Measurements from ENCODE around the gene SPDYE4.
"Not testable (repeated sequence)": the region's sequence is repeated elsewhere in the genome, so short reads cannot be mapped to it uniquely, and the experiment has no call there.

The SPDYE4 gene

GRCh38 chr17:8758137-8758596, at the start of gene SPDYE4:
Gene SPDYE4 (minus strand): TSS chr17:8758546. CDS start chr17:8758382, 164 bp downstream.
- no peak for DNase-seq

- peak; percentile 41 for DNase-seq
Observed at GRCh38 chr17:8806926-8807550, 48.7 kb upstream of the SPDYE4 start.

DNA sequence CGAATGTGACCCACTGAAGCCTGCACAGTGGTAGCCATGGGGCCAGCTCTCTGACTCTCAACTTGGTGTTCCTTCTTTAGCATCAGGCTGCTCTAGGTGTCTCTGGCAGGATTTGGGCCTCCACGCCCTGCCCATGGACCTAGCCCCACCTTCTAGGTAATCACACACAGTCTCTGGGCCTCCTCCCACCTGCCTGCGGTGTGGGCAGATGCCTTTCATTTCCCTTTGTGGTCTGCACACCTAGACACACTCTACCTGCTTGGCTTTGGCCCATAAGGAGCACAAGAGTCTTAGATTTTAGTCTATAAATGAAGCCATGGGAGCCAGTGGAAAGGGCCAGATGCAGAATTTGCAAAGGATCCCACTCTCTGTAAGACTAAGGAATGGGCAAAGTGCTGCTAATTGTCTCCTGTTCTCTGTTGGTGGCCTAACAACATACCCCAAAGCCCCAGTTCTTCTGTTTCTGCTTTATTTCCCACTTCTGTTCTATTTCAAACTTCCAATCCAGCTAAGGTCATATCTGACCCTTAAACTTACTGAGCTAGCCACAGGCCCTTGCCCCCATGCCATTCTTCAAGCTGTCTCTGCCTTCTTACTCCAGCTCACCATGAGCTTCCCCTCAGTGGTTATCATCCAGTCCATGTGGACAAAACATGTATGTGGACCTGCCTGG, 48.0 kb upstream of the SPDYE4 start:
- DNase-seq = no peak

DNA sequence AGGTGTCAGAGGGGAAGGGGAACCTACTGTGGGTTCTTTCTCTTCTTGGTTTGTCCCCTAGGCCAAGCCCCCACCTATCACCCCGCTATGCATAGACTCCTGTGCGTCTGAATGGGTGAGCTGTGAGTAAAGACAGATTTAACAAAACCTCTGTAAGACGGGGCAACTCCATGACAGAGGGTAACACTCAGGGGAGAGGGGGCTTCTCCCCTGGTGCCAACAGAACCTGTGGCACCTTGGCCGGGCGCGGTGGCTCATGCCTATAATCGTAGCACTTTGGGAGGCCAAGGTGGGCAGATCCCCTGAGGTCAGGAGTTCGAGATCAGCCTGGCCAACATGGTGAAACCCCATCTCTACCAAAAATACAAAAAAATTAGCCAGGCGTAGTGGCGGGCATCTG, 47.0 kb upstream of the SPDYE4 start:
- not testable (repeated sequence) for DNase-seq

DNA sequence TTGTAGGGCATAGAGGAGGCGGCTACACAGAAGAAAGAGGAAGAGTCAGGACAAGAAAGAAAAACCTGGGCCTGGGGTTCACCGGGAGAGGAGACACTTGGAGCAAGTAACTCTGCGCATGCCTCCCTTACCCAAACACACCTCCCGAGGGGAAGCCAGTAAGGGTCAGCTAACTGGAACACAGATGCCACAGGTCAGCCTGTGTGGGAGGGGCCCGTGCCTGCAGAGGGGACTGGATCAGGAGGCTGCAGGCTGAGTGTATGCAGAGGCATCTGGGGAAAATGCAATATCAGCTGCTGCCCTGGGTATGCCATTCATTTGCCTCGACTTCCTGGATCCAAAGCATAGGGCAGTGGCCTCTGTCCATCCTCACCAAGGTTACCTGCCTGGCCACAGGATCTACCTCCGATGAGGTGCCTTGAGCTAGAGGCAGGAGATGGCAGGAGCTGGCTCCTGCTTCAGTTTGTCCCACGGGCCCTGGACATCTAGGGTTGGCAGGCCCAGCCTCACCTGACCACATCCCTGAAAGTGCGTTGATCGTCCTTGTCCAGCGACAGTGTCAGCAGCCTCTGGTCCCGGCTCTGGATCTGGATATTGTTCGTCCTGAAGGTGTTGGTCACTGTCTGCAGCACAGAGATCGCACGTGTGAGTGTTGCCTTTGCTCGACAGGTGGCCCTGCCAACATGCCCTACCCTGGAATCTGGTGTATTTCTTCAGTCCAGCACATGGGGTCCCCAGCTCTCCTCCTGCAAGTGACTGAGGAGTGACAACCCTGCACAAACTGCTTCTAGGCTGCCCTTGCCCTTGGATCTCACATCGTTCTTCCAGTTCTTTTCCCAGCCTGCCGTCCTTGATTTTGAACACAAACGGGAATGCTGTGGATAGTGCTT, 45.4 kb upstream of the SPDYE4 start:
- DNase-seq = no peak

DNA sequence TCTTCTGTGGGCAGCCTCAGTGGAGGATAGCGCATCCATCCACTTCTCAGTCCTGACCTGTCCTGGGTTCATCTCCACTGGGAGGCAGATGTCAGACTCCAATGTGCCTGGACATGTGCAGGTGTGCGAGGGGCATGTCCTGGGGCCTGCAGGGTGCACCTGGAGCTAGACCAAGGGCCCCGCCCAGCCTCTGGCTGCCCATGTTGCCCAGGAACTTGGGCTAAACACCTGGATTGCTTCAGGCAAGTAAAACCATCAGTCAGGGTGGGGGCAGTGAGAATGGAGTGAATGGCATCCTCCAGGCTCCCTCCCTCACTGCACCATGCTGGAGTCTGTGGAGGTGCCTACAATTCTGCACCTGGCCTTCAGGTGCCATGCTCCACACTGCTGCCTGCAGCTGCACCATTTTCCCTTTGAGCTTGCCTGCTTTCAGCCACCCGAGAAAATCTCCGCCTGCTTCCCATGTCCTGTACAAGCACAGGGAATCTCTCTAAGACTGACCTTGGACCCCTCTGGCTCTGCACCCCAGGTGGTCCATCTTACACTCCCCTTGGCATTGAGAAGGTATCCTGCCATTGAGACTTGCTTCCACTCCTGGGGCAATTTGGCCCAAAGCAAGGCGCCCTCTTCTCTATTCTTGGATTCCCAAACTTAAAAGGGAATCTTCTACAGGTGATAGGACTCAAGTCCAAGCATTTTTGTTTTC, 42.9 kb upstream of the SPDYE4 start:
- DNase-seq = no peak

DNA sequence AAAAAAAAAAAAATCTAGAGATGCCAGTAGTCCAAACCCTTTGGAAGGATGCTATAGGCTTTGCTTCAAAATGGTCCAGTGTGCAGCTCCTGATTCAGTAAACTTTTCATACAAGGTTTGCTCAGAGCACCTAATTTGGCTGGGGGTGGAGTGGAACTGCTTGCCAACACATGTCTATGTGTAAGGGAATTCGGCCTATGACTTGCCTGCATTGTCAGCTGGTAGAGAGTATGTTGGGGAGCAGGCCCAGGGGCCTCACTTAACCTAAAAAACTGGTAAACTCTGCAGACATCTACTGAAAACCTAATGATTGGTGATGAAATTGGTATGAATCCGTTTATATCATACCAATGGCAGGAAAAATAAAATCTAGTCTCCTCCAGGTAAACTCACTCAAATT, 42.3 kb upstream of the SPDYE4 start:
- DNase-seq = no peak

GRCh38 chr17:8799570-8800212, 41.3 kb upstream of the SPDYE4 start:
- no peak for DNase-seq

- DNase-seq = no peak
Observed at GRCh38 chr17:8798846-8799569, 40.7 kb upstream of the SPDYE4 start, which contains the start of gene MFSD6L. Gene MFSD6L (minus strand): TSS chr17:8799365. CDS start chr17:8799120, 245 bp downstream.

DNA sequence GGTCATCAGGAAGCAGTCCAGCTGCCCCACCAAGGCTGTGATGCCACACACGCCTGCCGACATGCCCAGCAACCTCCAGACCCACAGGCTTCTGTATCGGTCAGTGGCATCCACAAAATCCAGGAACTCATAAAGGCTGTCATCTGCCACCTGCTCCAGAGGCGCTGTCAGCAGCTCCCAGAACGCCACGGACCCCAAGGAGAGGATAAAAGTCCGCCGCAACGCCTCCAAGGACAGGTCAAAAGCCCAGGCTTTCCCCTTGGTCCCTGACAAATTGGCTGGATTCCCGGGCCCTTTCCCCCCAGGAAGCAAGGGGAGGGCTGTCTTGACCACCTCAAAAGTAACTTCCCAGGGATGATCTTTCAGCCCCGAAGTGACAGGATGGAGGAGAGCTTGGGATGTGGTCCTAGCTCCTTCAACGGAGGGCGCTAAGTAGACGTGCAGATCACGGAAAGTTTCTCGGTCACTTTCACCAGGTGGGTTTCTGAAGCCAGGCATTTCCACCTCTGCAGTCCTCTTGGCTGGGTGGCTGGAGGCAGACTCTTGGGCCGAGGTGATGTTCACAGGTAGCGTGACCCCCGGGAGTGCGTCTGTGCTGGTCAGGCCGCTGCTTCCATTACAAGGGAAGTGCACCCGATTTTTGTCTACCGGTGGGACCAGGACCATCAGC, 40.0 kb upstream of the SPDYE4 start:
- DNase-seq = no peak

GRCh38 chr17:8797621-8798175, 39.4 kb upstream of the SPDYE4 start:
- DNase-seq = no peak

DNA sequence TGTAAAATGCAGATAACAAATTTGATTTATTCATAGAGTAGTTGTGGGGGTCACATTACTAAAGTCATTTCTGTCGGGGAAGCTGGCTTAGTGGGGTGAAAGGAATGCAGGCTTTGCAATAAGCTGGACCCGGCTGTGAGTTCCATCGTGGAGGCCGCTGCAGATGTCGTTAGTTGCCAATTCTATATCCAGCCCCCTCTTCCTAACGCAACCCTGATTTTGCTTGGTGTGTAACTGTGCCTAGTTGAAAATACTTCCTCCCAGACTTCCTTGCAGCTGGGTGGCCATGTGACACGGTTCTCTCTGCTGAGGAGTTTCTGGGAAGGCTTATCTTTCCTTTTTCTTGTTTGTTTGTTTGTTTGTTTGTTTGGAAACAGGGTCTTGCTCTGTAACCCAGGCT, 36.3 kb upstream of the SPDYE4 start:
- DNase-seq = no peak

DNA sequence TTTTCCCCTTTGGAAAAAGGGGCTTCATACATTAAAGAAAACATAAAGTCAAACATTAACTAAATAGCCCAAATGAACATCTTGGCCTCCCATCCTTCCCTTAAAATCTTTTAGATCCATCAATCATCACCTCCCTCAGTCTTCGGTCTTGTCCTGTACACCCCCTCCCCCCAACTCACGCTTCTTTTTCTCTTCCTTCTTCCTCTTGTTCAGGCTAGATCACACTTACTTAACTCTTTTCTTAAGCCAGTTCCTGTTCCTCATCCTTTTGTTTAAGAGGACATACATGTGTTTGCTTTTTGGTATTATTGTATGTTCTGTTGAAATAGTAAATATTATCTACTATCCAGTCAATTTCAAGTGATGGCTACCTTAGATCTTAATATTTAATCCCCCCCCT, 35.3 kb upstream of the SPDYE4 start:
- DNase-seq = no peak

GRCh38 chr17:8792646-8793045, 34.3 kb upstream of the SPDYE4 start:
- no peak for DNase-seq

- DNase-seq = no peak
Observed at GRCh38 chr17:8791910-8792270, 33.5 kb upstream of the SPDYE4 start.

DNA sequence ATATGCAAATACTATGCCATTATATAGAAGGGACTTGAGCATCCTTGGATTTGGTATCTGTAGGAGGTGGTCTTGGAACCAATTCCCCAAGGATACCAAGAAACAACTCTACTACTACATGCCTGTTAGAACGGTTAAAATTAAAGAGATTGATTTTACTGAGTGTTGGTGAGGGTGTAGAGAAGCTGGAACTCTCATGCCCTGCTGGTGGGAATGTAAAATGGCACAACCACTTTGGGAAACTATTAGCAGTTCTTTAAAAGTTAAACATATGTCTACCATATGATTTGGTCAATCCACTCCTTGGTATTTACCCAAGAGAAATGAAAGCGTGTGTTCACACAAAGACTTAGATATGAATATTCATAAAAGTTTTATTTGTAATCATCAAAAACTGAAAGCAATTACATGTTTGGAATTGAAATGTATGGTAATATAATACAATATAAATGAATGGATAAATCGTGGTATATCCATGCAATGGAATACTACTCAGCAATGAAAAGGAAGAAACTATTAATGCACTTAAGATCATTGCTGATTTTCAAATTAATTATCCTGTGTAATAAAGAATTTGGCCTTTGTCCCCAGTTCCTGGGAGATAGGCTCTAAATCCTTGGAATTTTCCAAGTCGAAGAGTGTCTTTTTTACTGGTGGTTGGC, 33.0 kb upstream of the SPDYE4 start:
- DNase-seq = no peak

- no peak for DNase-seq
Observed at GRCh38 chr17:8789743-8790142, 31.4 kb upstream of the SPDYE4 start.

DNA sequence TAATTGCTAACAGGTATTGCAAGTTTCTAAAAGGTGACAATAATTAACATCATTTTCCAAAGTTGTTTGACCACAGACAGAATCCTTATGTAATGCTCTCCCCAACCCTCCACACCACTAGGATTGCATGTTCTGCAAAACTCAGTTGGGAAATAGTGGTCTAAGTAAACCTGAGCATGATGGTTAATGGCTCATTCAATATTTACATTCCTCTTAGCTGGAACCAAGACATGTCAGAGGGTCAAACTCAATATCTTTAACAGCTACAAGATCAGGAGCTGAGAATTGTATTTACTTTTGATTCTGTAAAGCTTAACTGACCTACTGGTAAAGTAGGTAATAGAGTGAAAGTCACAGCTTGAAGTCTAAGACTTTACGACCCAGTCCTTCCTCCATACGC, 30.7 kb upstream of the SPDYE4 start:
- DNase-seq = no peak

GRCh38 chr17:8785547-8786413, 27.4 kb upstream of the SPDYE4 start:
- DNase-seq = peak; percentile 58
